SU-DHL-6 (cell line): ENCODE data around the gene RABEP1.

ENCODE experiments used
- H2AFZ ChIP-seq: fragments of 200-600 bp; sonication (generic); 2 replicates; pipeline ENCODE4 v1.6.1; 2014; ENCODE audit warnings: low read depth, mild to moderate bottlenecking, moderate library complexity, mixed read lengths, antibody characterized with exemption, low read length; ENCODE audit not compliant: severe bottlenecking
- H3F3A ChIP-seq: fragments of 200-600 bp; shearing (Covaris generic); 2 replicates; pipeline ENCODE4 v1.6.0; 2016; ENCODE audit warnings: antibody characterized with exemption, mild to moderate bottlenecking; ENCODE audit not compliant: insufficient read depth
- H3K27ac ChIP-seq: fragments of 200-600 bp; sonication (generic); 2 replicates; pipeline ENCODE4 v1.5.1; 2016; ENCODE audit warnings: low read depth, mild to moderate bottlenecking, low read length, moderate library complexity, mixed read lengths
- H3K27me3 ChIP-seq: fragments of 200-600 bp; sonication (generic), shearing (Covaris generic); 2 replicates; pipeline ENCODE4 v1.6.0; 2014; ENCODE audit warnings: mild to moderate bottlenecking, low read length
- H3K36me3 ChIP-seq: fragments of 200-600 bp; sonication (generic); 2 replicates; pipeline ENCODE4 v1.6.1; 2014; ENCODE audit warnings: mild to moderate bottlenecking, low read length, mixed read lengths
- H3K4me2 ChIP-seq: fragments of 300-600, 200-600 bp; shearing (Covaris generic), sonication (generic); 2 replicates; pipeline ENCODE4 v1.6.0; 2014; ENCODE audit warnings: low read length, low read depth, mild to moderate bottlenecking; ENCODE audit not compliant: poor library complexity, severe bottlenecking
- H3K4me3 ChIP-seq: fragments of 200-600 bp; sonication (generic); 2 replicates; pipeline ENCODE4 v1.5.1; 2014; ENCODE audit warnings: antibody characterized with exemption, low read length, mild to moderate bottlenecking, mixed read lengths; ENCODE audit not compliant: insufficient read depth, poor library complexity, severe bottlenecking
- H3K79me2 ChIP-seq: fragments of 200-600 bp; sonication (generic); 2 replicates; pipeline ENCODE4 v1.6.1; 2014; ENCODE audit warnings: mild to moderate bottlenecking, low read length, moderate library complexity; ENCODE audit not compliant: insufficient read depth
- H3K9ac ChIP-seq: fragments of 200-600 bp; sonication (generic); 2 replicates; pipeline ENCODE4 v1.7.0; 2014; ENCODE audit warnings: mild to moderate bottlenecking, low read length
- H3K9me2 ChIP-seq: fragments of 200-600 bp; sonication (generic); replicated peaks from 2 replicates; pipeline ENCODE4 v1.6.1; 2014; ENCODE audit warnings: low read length; ENCODE audit not compliant: insufficient read depth
- H3K9me3 ChIP-seq: fragments of 200-600 bp; sonication (generic); 2 replicates; pipeline ENCODE4 v1.6.1; 2014; ENCODE audit warnings: low read length, mixed read lengths; ENCODE audit not compliant: insufficient read depth
- H4K20me1 ChIP-seq: fragments of 200-600 bp; sonication (generic); 2 replicates; pipeline ENCODE4 v1.6.1; 2014; ENCODE audit warnings: low read depth, mild to moderate bottlenecking, antibody characterized with exemption, low read length, moderate library complexity, mixed read lengths
- CTCF ChIP-seq: fragments of 200-600 bp; sonication (generic); IDR thresholded peaks from one replicate; pipeline ENCODE4 v1.5.1; 2017; ENCODE audit warnings: antibody characterized with exemption, mild to moderate bottlenecking, low read length, moderate library complexity; ENCODE audit not compliant: insufficient read depth, poor library complexity, severe bottlenecking
- EZH2phosphoT487 ChIP-seq: fragments of 200-600 bp; sonication (generic), shearing (Covaris generic); conservative IDR thresholded peaks from 2 replicates; pipeline ENCODE4 v1.6.1; 2018; ENCODE audit warnings: mild to moderate bottlenecking, antibody characterized with exemption, low read length, moderate library complexity, mixed read lengths

Gene RABEP1

GRCh38 chr17:5391678-5392077 is 109.6 kb downstream of the RABEP1 start:
- Histone ChIP-seq H3K79me2 (no peaks in the 10 kb centered on the region), H3K9me3 (no peaks in the 10 kb centered on the region), H3K4me2 (no peak overlapping the region), H3K9me2 (no peaks in the 10 kb centered on the region), H3F3A (peaks cover 9% of the 10 kb centered on the region; the same call in 1 of the 2 replicates), H3K4me3 (no peak overlapping the region), H3K27ac (no peak overlapping the region), H4K20me1 (0 out of 2 replicates have a peak, but pooled peaks cover 2% of the 10 kb centered on the region), H3K9ac (no peak overlapping the region), H3K27me3 (no peaks in the 10 kb centered on the region), H2AFZ (no peak overlapping the region), H3K36me3 (peaks cover 50% of the 10 kb centered on the region)
- TF ChIP-seq CTCF: no peak
- no peak for TF ChIP-seq EZH2phosphoT487

GRCh38 chr17:5396612-5397011 is 114.5 kb downstream of the RABEP1 start:
- no peak overlapping the region for H3K4me3 ChIP-seq
- H3K9me3 ChIP-seq: no peaks in the 10 kb centered on the region
- H3K4me2 ChIP-seq: no peak overlapping the region
- TF ChIP-seq CTCF: no peak
- no peak for TF ChIP-seq EZH2phosphoT487
- H3K9ac ChIP-seq: no peak overlapping the region
- 0 out of 2 replicates have a peak, but pooled peaks cover 4% of the 10 kb centered on the region for H3F3A ChIP-seq
- no peaks in the 10 kb centered on the region for H3K27me3 ChIP-seq
- H3K36me3 ChIP-seq: peaks cover 56% of the 10 kb centered on the region
- no peak overlapping the region for H3K27ac ChIP-seq
- H4K20me1 ChIP-seq: no peaks in the 10 kb centered on the region
- H2AFZ ChIP-seq: no peak overlapping the region
- H3K9me2 ChIP-seq: no peaks in the 10 kb centered on the region
- H3K79me2 ChIP-seq: no peaks in the 10 kb centered on the region

GRCh38 chr17:5399767-5400166 is 117.7 kb downstream of the RABEP1 start:
- Histone ChIP-seq H3K4me3 (no peak overlapping the region), H3K9ac (no peak overlapping the region), H3K27me3 (no peaks in the 10 kb centered on the region), H3K36me3 (peaks cover 63% of the 10 kb centered on the region), H3F3A (0 out of 2 replicates have a peak, but pooled peaks cover 4% of the 10 kb centered on the region), H4K20me1 (0 out of 2 replicates have a peak, but pooled peaks cover 2% of the 10 kb centered on the region), H3K9me3 (no peaks in the 10 kb centered on the region), H3K79me2 (no peaks in the 10 kb centered on the region; the same call in 1 of the 2 replicates), H3K27ac (no peak overlapping the region), H3K9me2 (no peaks in the 10 kb centered on the region), H3K4me2 (no peak overlapping the region), H2AFZ (no peak overlapping the region)
- TF ChIP-seq CTCF: no peak
- TF ChIP-seq EZH2phosphoT487: no peak
